ENCODE data around the gene EXOSC10. TPM values are rescaled to one million over a fixed set of nuclear protein-coding genes. Genes with fewer than 3 reads are reported as not detected.
A peak's percentile ranks its signal among the peaks of the same experiment; 100 is the strongest.
"Not testable (repeated sequence)": the region's sequence is repeated elsewhere in the genome, so short reads cannot be mapped to it uniquely, and the experiment has no call there.

The EXOSC10 gene
- total RNA-seq, 6 experiments from 2014 or later: 13.4 to 32.4 (median 20.7) TPM

DNA sequence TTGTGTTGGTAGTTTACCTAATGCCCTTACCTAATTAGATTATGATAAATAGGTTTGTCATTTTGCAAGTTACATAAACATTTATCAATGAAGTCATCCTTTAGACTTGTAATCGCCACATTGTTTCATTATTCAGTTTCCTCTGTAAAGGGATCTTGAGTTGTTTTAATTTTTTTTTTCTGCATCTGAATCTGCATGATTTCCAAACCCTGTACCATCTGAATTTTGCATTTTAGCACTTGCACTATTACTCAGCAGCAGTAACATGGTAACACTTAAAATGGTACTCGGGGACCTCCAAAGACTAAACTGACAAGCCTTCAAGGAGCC is 74.8 kb downstream of the EXOSC10 start:
- 92% methylated on average over 2 of the region's 2 CpGs for WGBS (ENCODE audit: insufficient coverage, low coverage, low lambda C conversion rate, missing lambda C conversion rate)
- no peak for ATAC-seq
- Histone ChIP-seq H3K4me1 (no peaks in the 10 kb centered on the region), H3K36me3 (peaks cover 12 to 89% (median 39%) of the 10 kb centered on the region in 4 donors), H3K27me3 (no peaks in the 10 kb centered on the region), H3K4me3 (no peak overlapping the region), H3K27ac (no peak overlapping the region), H3K9me3 (no peaks in the 10 kb centered on the region)
- DNase-seq: no peak
- TF ChIP-seq POLR2A (IDR thresholded peaks at IDR 0.05) (no peak), CTCF (IDR thresholded peaks at IDR 0.05) (no peak)
- intact Hi-C loops (cut with DNase I): no loop called here

DNA sequence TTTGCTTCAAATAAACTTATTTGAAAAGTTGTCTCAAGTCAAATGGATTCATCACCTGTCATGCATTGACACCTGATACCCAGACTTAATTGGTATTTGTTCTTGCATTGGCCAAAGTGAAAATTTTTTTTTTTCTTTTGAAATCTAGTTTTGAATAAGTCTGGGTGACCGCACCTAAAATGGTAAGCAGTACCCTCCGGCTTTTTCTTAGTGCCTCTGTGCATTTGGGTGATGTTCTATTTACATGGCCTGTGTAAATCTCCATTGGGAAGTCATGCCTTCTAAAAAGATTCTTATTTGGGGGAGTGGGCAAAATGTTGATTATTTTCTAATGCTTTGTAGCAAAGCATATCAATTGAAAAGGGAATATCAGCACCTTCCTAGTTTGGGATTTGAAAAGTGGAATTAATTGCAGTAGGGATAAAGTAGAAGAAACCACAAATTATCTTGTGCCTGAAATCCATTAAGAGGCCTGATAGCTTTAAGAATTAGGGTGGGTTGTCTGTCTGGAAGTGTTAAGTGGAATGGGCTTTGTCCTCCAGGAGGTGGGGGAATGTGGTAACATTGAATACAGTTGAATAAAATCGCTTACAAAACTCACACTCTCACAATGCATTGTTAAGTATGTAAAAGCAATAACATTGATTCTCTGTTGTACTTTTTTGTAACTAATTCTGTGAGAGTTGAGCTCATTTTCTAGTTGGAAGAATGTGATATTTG is 75.4 kb downstream of the EXOSC10 start:
- Histone ChIP-seq H3K36me3 (peaks cover 12 to 90% (median 42%) of the 10 kb centered on the region in 4 donors), H3K4me3 (no peak overlapping the region), H3K27me3 (no peaks in the 10 kb centered on the region), H3K4me1 (no peaks in the 10 kb centered on the region), H3K9me3 (no peaks in the 10 kb centered on the region), H3K27ac (no peak overlapping the region)
- TF ChIP-seq CTCF (IDR thresholded peaks at IDR 0.05) (no peak), POLR2A (IDR thresholded peaks at IDR 0.05) (no peak)
- 85% methylated on average over 3 of the region's 3 CpGs for WGBS (ENCODE audit: insufficient coverage, low coverage, low lambda C conversion rate, missing lambda C conversion rate)
- ATAC-seq: no peak
- intact Hi-C loops (cut with DNase I): no loop called here
- DNase-seq: no peak

- DNase-seq (no peak), ATAC-seq (peak in 1 of 4 donors; percentile 5)
- Histone ChIP-seq H3K4me3 (no peak overlapping the region), H3K9me3 (no peaks in the 10 kb centered on the region), H3K36me3 (peaks cover 12 to 100% (median 51%) of the 10 kb centered on the region in 4 donors), H3K27me3 (no peaks in the 10 kb centered on the region), H3K27ac (no peak overlapping the region), H3K4me1 (no peaks in the 10 kb centered on the region)
- no peak for TF ChIP-seq POLR2A (IDR thresholded peaks at IDR 0.05)
- TF ChIP-seq CTCF (IDR thresholded peaks at IDR 0.05): no peak
- 91% methylated on average over 14 of the region's 14 CpGs for WGBS (ENCODE audit: insufficient coverage, low coverage, low lambda C conversion rate, missing lambda C conversion rate)
- intact Hi-C loops (cut with DNase I): no loop called here
Measured at GRCh38 chr1:11023201-11023600, 76.5 kb downstream of the EXOSC10 start.

GRCh38 chr1:11019971-11020370 is 79.7 kb downstream of the EXOSC10 start:
- 82% methylated on average over 7 of the region's 7 CpGs for WGBS (ENCODE audit: insufficient coverage, low coverage, low lambda C conversion rate, missing lambda C conversion rate)
- DNase-seq (no peak), ATAC-seq (no peak)

GRCh38 chr1:11019358-11019757 is 80.3 kb downstream of the EXOSC10 start:
- 48% methylated on average over 4 of the region's 8 CpGs for WGBS (ENCODE audit: insufficient coverage, low coverage, low lambda C conversion rate, missing lambda C conversion rate)
- H3K27ac ChIP-seq; intact Hi-C loops (cut with DNase I); H3K4me3 ChIP-seq; H3K9me3 ChIP-seq; H3K27me3 ChIP-seq; DNase-seq; H3K4me1 ChIP-seq: not testable (repeated sequence)
- peak in 1 of 4 donors; percentile 10 for ATAC-seq
- H3K36me3 ChIP-seq: peaks cover 8 to 98% (median 57%) of the 10 kb centered on the region in 4 donors

More at GRCh38 chr1:11019971-11020370, 79.7 kb downstream of the EXOSC10 start:
- intact Hi-C loops (cut with DNase I): no loop called here
- H3K9me3 ChIP-seq: no peaks in the 10 kb centered on the region
- no peaks in the 10 kb centered on the region for H3K27me3 ChIP-seq
- H3K27ac ChIP-seq: no peak overlapping the region
- TF ChIP-seq POLR2A (IDR thresholded peaks at IDR 0.05) (no peak), CTCF (IDR thresholded peaks at IDR 0.05) (no peak)
- no peak overlapping the region for H3K4me3 ChIP-seq
- H3K4me1 ChIP-seq: no peaks in the 10 kb centered on the region
- peaks cover 8 to 98% (median 53%) of the 10 kb centered on the region in 4 donors for H3K36me3 ChIP-seq

Other genes starting within 250 kb of the EXOSC10 start
- gene TARDBP, start 87.2 kb downstream of the EXOSC10 start, total RNA-seq: 10 to 100 TPM; 57.2 to 84.4 (median 73.8) TPM
- 100 to 1,000 TPM; 144 to 222 (median 185) TPM for gene MASP2, start 52.6 kb downstream of the EXOSC10 start, total RNA-seq
- 10 to 100 TPM; 24.3 to 72.8 (median 31.6) TPM for gene SRM, start 39.9 kb downstream of the EXOSC10 start, total RNA-seq
- gene ANGPTL7, start 89.5 kb upstream of the EXOSC10 start, total RNA-seq: not detected
- gene MTOR, start 162.7 kb upstream of the EXOSC10 start, total RNA-seq: 10 to 100 TPM; 25.1 to 35.3 (median 32.4) TPM
- gene UBIAD1, start 173.3 kb upstream of the EXOSC10 start, total RNA-seq: 10 to 100 TPM in 3 of 6 experiments, 1 to 10 TPM in 3; 7.0 to 11.4 (median 9.7) TPM